Measurements from ENCODE around the gene TMEM161A. TPM values are rescaled to one million over a fixed set of nuclear protein-coding genes. Genes with fewer than 3 reads are reported as not detected.
"Not testable (repeated sequence)": the region's sequence is repeated elsewhere in the genome, so short reads cannot be mapped to it uniquely, and the experiment has no call there.

TMEM161A gene
- total and polyA plus RNA-seq, 8 donors = 6.4 to 59.5 (median 14.5) TPM

DNA sequence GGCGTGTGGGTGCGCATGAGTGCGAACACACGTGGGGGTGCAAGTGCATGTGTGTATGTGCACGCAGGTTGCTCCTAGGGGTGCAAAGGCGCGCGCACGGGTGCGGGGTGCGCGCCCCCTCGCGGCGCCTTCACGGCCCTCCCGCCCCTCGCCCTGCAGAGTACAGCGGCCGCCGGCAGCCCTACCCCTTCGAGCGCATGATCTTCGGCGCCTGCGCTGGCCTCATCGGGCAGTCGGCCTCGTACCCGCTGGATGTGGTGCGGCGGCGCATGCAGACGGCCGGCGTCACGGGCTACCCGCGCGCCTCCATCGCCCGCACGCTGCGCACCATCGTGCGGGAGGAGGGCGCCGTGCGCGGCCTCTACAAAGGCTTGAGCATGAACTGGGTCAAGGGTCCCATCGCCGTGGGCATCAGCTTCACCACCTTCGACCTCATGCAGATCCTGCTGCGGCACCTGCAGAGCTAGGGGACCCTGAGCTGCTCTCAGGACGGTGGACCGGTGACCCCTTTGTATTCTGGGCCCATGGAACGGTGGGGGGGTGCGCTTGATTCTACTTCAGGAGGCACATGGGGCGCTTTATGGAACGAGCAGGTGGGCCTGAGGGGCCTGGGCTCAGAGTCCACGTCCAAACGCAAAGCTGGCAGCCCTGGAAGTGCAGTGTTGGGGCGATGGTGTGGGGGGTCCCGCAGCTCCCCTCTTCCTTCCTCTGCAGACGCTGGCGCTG is 27.7 kb downstream of the TMEM161A start:
- H3K36me3 ChIP-seq = peaks cover 0 to 15% (median 10%) of the 10 kb centered on the region in 4 donors
- DNase-seq = peak in 1 of 2 donors; percentile 77
- H3K27me3 ChIP-seq = peaks cover 0 to 12% (median 0%) of the 10 kb centered on the region in 3 donors
- no peak overlapping the region for H3K27ac ChIP-seq
- H3K9me3 ChIP-seq = no peaks in the 10 kb centered on the region
- 6 to 32% (median 15%) methylated on average over 33 to 66 of the region's 66 CpGs for WGBS, 5 donors
- H3K4me3 ChIP-seq = peak overlapping the region in 3 of 4 donors; percentile 27 to 39 (median 29)
- no peak for TF ChIP-seq POLR2AphosphoS5 (IDR thresholded peaks at IDR 0.05)
- TF ChIP-seq POLR2A (IDR thresholded peaks at IDR 0.05) = no peak
- TF ChIP-seq EP300 (IDR thresholded peaks at IDR 0.05) = no peak
- TF ChIP-seq CTCF (IDR thresholded peaks at IDR 0.05) = peak in 1 of 7 experiments; percentile 30
- H3K4me1 ChIP-seq = peaks cover 11 to 32% (median 22%) of the 10 kb centered on the region in 4 donors
- intact Hi-C loops (cut with DNase I; ENCODE audit: low total_unique reads) = no loop called here

DNA sequence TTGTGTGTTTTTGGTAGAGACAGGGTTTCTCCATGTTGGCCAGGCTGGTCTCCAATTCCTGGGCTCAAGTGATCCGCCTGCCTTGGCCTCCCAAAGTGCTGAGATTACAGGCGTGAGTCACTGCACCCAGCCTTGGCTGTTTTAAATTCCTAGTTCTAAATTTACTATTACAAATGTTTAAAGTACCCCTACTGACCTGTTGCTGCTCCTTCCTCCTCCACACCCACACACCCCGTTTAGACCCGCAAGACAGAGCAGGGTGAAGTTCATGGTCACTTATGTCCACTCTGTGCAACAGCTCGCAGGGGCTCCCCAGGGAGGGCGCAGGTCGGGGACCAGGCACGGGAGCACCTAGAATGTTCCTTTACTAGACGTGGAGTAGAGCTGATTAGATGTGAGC is 28.7 kb downstream of the TMEM161A start:
- H3K9me3 ChIP-seq = no peaks in the 10 kb centered on the region
- H3K27me3 ChIP-seq = peaks cover 0 to 12% (median 0%) of the 10 kb centered on the region in 3 donors
- peaks cover 15 to 40% (median 29%) of the 10 kb centered on the region in 4 donors for H3K4me1 ChIP-seq
- 58 to 68% (median 66%) methylated on average over 9 of the region's 9 CpGs for WGBS, 5 donors
- peaks cover 0 to 15% (median 10%) of the 10 kb centered on the region in 4 donors for H3K36me3 ChIP-seq
- no peak overlapping the region for H3K27ac ChIP-seq
- intact Hi-C loops (cut with DNase I; ENCODE audit: low total_unique reads) = no loop called here
- no peak overlapping the region for H3K4me3 ChIP-seq
- no peak for DNase-seq
- no peak for TF ChIP-seq POLR2A (IDR thresholded peaks at IDR 0.05)
- TF ChIP-seq CTCF (IDR thresholded peaks at IDR 0.05) = no peak

GRCh38 chr19:19107654-19108053 is 30.6 kb downstream of the TMEM161A start:
- H3K9me3 ChIP-seq = no peaks in the 10 kb centered on the region
- no peak for DNase-seq
- WGBS, 5 donors = 81 to 89% (median 87%) methylated on average over 11 of the region's 11 CpGs
- H3K27ac ChIP-seq = no peak overlapping the region
- H3K4me3 ChIP-seq = no peak overlapping the region
- intact Hi-C loops (cut with DNase I; ENCODE audit: low total_unique reads) = no loop called here
- peaks cover 0 to 15% (median 11%) of the 10 kb centered on the region in 4 donors for H3K36me3 ChIP-seq
- H3K4me1 ChIP-seq = peaks cover 15 to 40% (median 29%) of the 10 kb centered on the region in 4 donors
- TF ChIP-seq POLR2A (IDR thresholded peaks at IDR 0.05) = no peak
- TF ChIP-seq CTCF (IDR thresholded peaks at IDR 0.05) = no peak
- TF ChIP-seq EP300 (IDR thresholded peaks at IDR 0.05) = no peak
- no peak for TF ChIP-seq POLR2AphosphoS5 (IDR thresholded peaks at IDR 0.05)
- peaks cover 0 to 12% (median 0%) of the 10 kb centered on the region in 3 donors for H3K27me3 ChIP-seq

GRCh38 chr19:19106938-19107337 is 31.3 kb downstream of the TMEM161A start:
- H3K27ac ChIP-seq; H3K4me3 ChIP-seq; H3K9me3 ChIP-seq; DNase-seq; intact Hi-C loops (cut with DNase I; ENCODE audit: low total_unique reads): not testable (repeated sequence)
- H3K36me3 ChIP-seq = peaks cover 0 to 20% (median 13%) of the 10 kb centered on the region in 4 donors
- peaks cover 0 to 12% (median 0%) of the 10 kb centered on the region in 3 donors for H3K27me3 ChIP-seq
- H3K4me1 ChIP-seq = peaks cover 15 to 40% (median 29%) of the 10 kb centered on the region in 4 donors
- 92 to 100% (median 97%) methylated on average over 7 of the region's 7 CpGs for WGBS, 5 donors
